Measurements from ENCODE around the gene EFNA2.

- no peak for TF ChIP-seq CTCF (IDR thresholded peaks at IDR 0.05)
- TF ChIP-seq POLR2A (IDR thresholded peaks at IDR 0.05): no peak
Observed at GRCh38 chr19:1264801-1265614, 20.7 kb upstream of the EFNA2 start.

Data from uterus (tissue), 2 donors.